Right lobe of liver (tissue), 4 donors: Measurements from ENCODE around the gene CDH23.

ENCODE experiments used
- POLR2A ChIP-seq: fragments of 450-650 bp; IDR thresholded peaks from one replicate; pipeline ENCODE4 v1.6.1; 2017; ENCODE audit warnings: antibody characterized with exemption, mild to moderate bottlenecking
- TF ChIP-seq, protein P1 (sequence below), 4 donors: fragments of 200-600 bp in 3 of 4; fragments of 450-650 bp in 1 of 4; IDR thresholded peaks; one replicate each; pipeline versions ENCODE4 v1.5.1 to v1.8.0; 2016 to 2022; ENCODE audit warnings: antibody characterized with exemption in 4 of 4, mild to moderate bottlenecking in 2 of 4
- donor health status: DM: no; HTN: no; CAD: no.
- donor health status: DM: no; HTN: no; CAD: no.
- donor health status: DM: no; HTN: yes; CAD: no.

- TF ChIP-seq, protein P1, sequence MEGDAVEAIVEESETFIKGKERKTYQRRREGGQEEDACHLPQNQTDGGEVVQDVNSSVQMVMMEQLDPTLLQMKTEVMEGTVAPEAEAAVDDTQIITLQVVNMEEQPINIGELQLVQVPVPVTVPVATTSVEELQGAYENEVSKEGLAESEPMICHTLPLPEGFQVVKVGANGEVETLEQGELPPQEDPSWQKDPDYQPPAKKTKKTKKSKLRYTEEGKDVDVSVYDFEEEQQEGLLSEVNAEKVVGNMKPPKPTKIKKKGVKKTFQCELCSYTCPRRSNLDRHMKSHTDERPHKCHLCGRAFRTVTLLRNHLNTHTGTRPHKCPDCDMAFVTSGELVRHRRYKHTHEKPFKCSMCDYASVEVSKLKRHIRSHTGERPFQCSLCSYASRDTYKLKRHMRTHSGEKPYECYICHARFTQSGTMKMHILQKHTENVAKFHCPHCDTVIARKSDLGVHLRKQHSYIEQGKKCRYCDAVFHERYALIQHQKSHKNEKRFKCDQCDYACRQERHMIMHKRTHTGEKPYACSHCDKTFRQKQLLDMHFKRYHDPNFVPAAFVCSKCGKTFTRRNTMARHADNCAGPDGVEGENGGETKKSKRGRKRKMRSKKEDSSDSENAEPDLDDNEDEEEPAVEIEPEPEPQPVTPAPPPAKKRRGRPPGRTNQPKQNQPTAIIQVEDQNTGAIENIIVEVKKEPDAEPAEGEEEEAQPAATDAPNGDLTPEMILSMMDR (IDR thresholded peaks at IDR 0.05): no peak
- no peak for TF ChIP-seq POLR2A
Measured at GRCh38 chr10:71622616-71623015, 225.9 kb downstream of the CDH23 start.
